ENCODE results near the gene NR4A2. TPM values are rescaled to one million over a fixed set of nuclear protein-coding genes. Genes with fewer than 3 reads are reported as not detected.

Gene NR4A2
- total RNA-seq, 1 experiment from 2014 or later, result 17.9 TPM

DNA sequence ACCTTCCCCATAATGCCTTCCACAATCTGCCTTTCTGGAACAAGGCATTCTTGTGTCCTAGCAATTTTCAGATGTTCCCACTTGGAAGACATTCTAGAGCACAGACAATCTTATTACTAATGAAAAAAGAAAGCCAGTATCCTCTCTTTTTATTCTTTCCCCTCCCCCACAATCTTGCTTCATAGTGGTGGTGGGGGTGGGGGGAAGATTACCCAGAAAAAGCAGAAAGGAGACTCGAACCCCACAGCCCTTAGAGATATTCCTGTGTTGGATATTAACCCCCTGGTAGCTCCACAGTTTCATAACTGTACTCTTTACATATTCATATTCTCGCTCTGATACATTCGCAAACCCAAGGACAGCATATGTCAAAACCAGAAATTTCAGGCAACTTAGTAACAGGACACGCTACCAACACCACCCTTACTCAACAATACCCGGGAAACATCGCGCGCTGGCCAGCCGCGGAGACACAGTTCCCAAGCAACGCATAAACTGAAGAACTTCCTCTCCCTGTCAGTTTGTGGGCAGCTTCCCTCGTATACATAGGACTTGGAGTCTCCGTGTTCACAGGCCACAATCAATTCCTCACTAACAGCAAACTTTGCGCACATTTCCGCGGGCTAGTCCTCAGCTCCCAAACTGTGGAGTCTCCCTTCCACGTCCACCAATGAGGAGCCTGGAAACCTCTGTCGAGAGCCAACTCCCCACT is 793 bp downstream of the NR4A2 start:
- intact Hi-C loops (cut with micrococcal nuclease), result loop anchor here (1.0 to 10.0 kb wide), 4 partner anchors 69 to 957 kb away; no protein-coding TSS in a partner anchor
- peaks cover 8 to 9% of the 10 kb centered on the region in 2 experiments; a peak in 2 of 4 replicates for H3K36me3 ChIP-seq (ENCODE audit: control insufficient read depth in 1 of 2, insufficient read depth in 2 of 2, low read length in 2 of 2)
- ChIA-PET CTCF (no interaction called here), RAD21 (ENCODE audit: low non-redundant PET in 1 of 2, low total read pairs in 2 of 2, uncharacterized antibody in 2 of 2, unreplicated experiment in 2 of 2) (no interaction called here), POLR2A (interaction anchor here (1.0 to 1.4 kb wide), 2 partner anchors 11 to 21 kb away, joined by 3 read pairs; no protein-coding TSS in a partner anchor)
- H3K27ac ChIP-seq (ENCODE audit: low read depth, low read length), result peak overlapping the region; percentile 97
- peak overlapping the region; percentile 99 for H3K4me2 ChIP-seq (ENCODE audit: low read length)
- no peaks in the 10 kb centered on the region for H4K20me1 ChIP-seq (ENCODE audit: insufficient read depth)
- no peaks in the 10 kb centered on the region for H3K9me3 ChIP-seq (ENCODE audit: control insufficient read depth in 1 of 2, insufficient read depth in 1 of 2, low read depth in 1 of 2, low read length in 2 of 2)
- TSS peak; percentile 55 for BruUV-seq (replicated peaks)
- no peak for DNase-seq (ENCODE audit: low read depth, low spot score)
- no peaks in the 10 kb centered on the region for H3K9me2 ChIP-seq (ENCODE audit: insufficient read depth)
- ATAC-seq, result peak; percentile 23
- H3K4me3 ChIP-seq (replicated peaks in 1 of 2; ENCODE audit: low read depth in 1 of 2, low read length in 2 of 2), result peak overlapping the region; percentile 92 to 97
- peaks cover 23% of the 10 kb centered on the region for H3K79me2 ChIP-seq (ENCODE audit: insufficient read depth, low read length)
- peaks cover 15 to 34% of the 10 kb centered on the region in 2 experiments for H3K4me1 ChIP-seq (ENCODE audit: control insufficient read depth in 1 of 2, insufficient read depth in 2 of 2, low read length in 2 of 2)
- TF ChIP-seq ZFX (IDR thresholded peaks at IDR 0.05) (no peak), EZH2phosphoT487 (IDR thresholded peaks at IDR 0.05; ENCODE audit: borderline replicate concordance) (no peak), CBX3 (IDR thresholded peaks at IDR 0.05; ENCODE audit: low read depth) (no peak), CEBPB (IDR thresholded peaks at IDR 0.05; ENCODE audit: low read depth) (no peak), SIN3A (IDR thresholded peaks at IDR 0.05; ENCODE audit: low read depth) (no peak), YY1 (IDR thresholded peaks at IDR 0.05; ENCODE audit: extremely low read depth, insufficient replicate concordance, low read depth, low read length) (no peak), TCF7L2 (IDR thresholded peaks at IDR 0.05; ENCODE audit: borderline replicate concordance, extremely low read depth, insufficient read depth, insufficient read length) (no peak), SRF (IDR thresholded peaks at IDR 0.05; ENCODE audit: low read depth) (no peak), FOSL1 (IDR thresholded peaks at IDR 0.05; ENCODE audit: low read depth) (no peak), ELF1 (IDR thresholded peaks at IDR 0.05; ENCODE audit: borderline replicate concordance, low read depth) (no peak), SP1 (IDR thresholded peaks at IDR 0.05; ENCODE audit: low read depth) (no peak), ZNF274 (IDR thresholded peaks at IDR 0.05; ENCODE audit: low read depth, low read length) (no peak), POLR2A (IDR thresholded peaks at IDR 0.05; ENCODE audit: borderline replicate concordance, extremely low read depth, insufficient read depth, insufficient read length) (no peak), POLR2AphosphoS5 (IDR thresholded peaks at IDR 0.05; ENCODE audit: low read depth, low read length) (no peak), JUND (IDR thresholded peaks at IDR 0.05) (no peak), EGR1 (IDR thresholded peaks at IDR 0.05; ENCODE audit: low read depth) (no peak)
- TF ChIP-seq, protein P1, sequence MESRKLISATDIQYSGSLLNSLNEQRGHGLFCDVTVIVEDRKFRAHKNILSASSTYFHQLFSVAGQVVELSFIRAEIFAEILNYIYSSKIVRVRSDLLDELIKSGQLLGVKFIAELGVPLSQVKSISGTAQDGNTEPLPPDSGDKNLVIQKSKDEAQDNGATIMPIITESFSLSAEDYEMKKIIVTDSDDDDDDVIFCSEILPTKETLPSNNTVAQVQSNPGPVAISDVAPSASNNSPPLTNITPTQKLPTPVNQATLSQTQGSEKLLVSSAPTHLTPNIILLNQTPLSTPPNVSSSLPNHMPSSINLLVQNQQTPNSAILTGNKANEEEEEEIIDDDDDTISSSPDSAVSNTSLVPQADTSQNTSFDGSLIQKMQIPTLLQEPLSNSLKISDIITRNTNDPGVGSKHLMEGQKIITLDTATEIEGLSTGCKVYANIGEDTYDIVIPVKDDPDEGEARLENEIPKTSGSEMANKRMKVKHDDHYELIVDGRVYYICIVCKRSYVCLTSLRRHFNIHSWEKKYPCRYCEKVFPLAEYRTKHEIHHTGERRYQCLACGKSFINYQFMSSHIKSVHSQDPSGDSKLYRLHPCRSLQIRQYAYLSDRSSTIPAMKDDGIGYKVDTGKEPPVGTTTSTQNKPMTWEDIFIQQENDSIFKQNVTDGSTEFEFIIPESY (IDR thresholded peaks at IDR 0.05; ENCODE audit: extremely low read depth, insufficient replicate concordance, low read length), result no peak
- TF ChIP-seq, protein P2, sequence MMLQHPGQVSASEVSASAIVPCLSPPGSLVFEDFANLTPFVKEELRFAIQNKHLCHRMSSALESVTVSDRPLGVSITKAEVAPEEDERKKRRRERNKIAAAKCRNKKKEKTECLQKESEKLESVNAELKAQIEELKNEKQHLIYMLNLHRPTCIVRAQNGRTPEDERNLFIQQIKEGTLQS (IDR thresholded peaks at IDR 0.05), result no peak
- TF ChIP-seq, protein P3, sequence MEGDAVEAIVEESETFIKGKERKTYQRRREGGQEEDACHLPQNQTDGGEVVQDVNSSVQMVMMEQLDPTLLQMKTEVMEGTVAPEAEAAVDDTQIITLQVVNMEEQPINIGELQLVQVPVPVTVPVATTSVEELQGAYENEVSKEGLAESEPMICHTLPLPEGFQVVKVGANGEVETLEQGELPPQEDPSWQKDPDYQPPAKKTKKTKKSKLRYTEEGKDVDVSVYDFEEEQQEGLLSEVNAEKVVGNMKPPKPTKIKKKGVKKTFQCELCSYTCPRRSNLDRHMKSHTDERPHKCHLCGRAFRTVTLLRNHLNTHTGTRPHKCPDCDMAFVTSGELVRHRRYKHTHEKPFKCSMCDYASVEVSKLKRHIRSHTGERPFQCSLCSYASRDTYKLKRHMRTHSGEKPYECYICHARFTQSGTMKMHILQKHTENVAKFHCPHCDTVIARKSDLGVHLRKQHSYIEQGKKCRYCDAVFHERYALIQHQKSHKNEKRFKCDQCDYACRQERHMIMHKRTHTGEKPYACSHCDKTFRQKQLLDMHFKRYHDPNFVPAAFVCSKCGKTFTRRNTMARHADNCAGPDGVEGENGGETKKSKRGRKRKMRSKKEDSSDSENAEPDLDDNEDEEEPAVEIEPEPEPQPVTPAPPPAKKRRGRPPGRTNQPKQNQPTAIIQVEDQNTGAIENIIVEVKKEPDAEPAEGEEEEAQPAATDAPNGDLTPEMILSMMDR (IDR thresholded peaks at IDR 0.05 in 2 of 3, conservative IDR thresholded peaks at IDR 0.05 in 1 of 3; ENCODE audit: borderline replicate concordance in 1 of 3, insufficient read depth in 1 of 3, low read depth in 2 of 3, low read length in 2 of 3), result no peak
- H3K27me3 ChIP-seq (ENCODE audit: insufficient read depth, low read length), result no peaks in the 10 kb centered on the region
- H2AFZ ChIP-seq (ENCODE audit: low read depth, low read length, poor library complexity, severe bottlenecking), result no peak overlapping the region
- peak overlapping the region; percentile 96 for H3K9ac ChIP-seq (ENCODE audit: low read length)
